ENCODE data around the gene SLC37A3.

GRCh38 chr7:140426130-140426529, 27.8 kb upstream of the SLC37A3 start:
- TF ChIP-seq CTCF (IDR thresholded peaks at IDR 0.05) = no peak
- no peak for TF ChIP-seq EP300 (IDR thresholded peaks at IDR 0.05)
- TF ChIP-seq POLR2A (IDR thresholded peaks at IDR 0.05) = no peak

Data from ovary (tissue), 3 donors.